Eye (tissue), 1 donor: ENCODE measurements around the gene ENGASE.
A peak's percentile ranks its signal among the peaks of the same experiment; 100 is the strongest.
"Not testable (repeated sequence)": the region's sequence is repeated elsewhere in the genome, so short reads cannot be mapped to it uniquely, and the experiment has no call there.

Source experiments
- DNase-seq: peaks from one replicate; pipeline ENCODE4 v3.0.0-alpha.2; 2015

Gene ENGASE, protein sequence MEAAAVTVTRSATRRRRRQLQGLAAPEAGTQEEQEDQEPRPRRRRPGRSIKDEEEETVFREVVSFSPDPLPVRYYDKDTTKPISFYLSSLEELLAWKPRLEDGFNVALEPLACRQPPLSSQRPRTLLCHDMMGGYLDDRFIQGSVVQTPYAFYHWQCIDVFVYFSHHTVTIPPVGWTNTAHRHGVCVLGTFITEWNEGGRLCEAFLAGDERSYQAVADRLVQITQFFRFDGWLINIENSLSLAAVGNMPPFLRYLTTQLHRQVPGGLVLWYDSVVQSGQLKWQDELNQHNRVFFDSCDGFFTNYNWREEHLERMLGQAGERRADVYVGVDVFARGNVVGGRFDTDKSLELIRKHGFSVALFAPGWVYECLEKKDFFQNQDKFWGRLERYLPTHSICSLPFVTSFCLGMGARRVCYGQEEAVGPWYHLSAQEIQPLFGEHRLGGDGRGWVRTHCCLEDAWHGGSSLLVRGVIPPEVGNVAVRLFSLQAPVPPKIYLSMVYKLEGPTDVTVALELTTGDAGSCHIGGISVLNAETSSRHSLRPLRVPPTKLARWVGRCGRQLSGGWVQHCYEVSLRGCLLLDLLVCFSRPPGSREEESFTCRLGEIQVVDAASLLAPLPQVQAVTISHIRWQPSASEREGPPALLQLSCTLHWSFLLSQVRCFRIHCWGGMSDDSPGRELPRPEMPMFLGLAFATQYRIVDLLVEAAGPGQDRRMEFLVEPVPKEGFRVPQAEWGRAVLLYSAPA

GRCh38 chr17:79074649-79075445, at the start of gene ENGASE:
Gene ENGASE, plus strand, starts transcription at chr17:79074824. Its CDS starts 121 bp downstream, at chr17:79074945.
- DNase-seq: peak; percentile 96

DNA sequence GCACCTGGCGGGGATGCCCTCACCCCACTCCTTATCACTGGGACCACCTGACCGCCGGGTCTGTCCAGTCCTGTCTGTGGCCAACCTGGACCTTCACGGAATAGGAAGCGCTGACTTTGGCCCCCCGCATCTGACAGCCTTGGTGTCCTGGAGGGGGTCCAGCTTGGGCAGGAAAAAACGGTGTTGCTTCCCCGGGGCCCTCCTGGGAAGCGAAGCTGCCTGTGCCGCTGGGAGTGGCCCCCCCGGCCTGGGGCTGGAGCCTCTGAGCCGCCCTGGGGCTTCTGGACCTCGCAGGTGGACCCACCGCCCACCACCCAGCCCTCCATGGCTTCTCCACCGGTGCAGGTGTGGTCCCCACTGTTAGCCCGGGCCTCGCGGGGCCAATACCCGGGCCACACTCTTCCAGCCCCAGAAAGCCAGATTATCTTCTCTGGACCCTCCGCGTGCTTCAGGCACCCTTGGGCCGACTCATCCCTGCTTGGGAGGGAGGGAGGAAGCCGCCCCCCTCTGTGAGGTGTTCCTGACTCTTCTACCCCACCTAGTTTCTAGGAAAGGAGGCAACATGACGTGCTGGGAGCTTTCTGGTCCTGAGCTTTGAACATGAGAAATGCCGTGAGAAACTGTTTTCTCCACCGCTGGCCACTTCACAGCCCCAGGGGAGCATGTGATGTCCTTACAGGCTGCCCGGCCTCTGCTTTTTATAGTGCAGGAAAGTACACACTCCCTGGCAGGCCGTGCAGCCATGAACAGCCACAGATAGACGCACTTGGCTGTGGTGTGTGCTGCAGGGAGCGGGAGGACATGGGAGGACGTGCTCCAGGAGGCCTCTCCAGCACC, 49.5 kb upstream of the ENGASE start:
- DNase-seq: no peak

DNA sequence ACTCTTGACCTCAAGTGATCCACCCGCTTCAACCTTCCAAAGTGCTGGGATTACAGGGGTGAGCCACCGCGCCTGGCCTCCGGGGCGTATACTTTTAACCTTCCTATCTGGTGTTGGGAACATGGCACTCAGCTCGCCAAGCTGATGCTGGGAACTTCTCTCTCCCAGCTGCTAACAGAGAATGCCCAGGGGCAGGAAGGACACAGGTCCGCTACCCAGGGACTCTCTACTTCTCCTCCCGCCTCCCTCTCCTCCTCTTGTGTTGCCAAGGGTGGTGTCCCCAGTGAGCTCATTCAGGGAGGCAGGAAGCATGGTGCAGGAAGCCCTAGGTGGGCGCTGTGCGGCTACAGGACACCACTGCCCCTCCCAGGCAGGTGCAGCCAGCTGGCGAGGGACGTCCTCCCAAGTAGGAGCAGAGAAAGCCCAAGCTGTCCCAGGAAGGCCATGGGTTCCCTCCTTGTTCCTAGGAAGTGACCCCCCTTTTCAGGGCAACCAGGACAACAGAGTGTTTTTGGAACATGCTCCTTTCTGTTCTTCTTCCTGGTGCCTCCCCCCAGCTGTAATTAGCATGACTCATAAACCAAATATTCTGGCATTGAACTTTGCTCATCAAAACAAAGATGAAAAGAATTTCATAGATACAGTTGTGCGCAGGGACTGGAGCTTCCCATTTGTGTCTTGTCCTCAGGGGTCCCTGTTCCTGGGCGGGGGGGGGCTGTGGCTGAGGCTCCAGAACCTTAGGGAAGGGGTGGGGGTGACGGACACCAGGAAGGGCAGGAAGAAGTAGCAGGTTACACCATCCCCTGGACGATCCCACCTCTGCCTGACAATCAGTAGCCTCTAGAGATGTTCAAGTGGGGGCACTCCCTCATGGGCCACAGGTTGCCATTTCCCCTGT, 48.0 kb upstream of the ENGASE start:
- DNase-seq: no peak

DNA sequence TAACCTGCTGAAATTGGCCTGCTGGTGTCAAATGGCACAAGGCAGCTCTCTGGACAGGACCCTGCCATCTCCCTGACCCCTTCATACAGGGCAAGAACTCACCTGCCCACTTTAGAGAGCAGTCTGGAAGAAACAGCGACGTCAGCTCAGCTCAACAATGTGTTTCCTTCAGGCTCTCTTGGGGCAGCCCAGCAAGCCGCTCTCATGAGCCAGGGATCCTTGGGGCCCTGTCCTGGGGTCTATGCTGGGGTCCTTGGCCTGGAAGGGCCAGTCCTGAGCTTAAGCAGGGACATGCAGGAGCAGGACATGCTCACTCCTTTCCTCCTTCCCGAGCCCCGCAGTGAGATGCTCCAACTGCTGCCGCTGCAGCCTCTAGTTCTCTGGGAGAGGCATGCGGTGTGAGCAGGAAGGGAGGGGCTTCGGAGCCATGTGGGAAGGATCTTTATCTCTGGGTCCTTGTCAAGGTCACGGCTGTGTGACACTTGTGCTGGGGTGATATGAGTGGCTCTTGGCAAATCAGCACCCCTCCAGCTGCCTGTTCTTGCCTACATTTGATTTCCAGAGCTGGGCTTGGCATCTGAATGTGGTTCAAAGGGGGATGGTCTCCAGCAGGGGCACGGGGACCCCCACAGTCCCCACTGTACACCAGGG, 47.2 kb upstream of the ENGASE start:
- DNase-seq: peak; percentile 50

DNA sequence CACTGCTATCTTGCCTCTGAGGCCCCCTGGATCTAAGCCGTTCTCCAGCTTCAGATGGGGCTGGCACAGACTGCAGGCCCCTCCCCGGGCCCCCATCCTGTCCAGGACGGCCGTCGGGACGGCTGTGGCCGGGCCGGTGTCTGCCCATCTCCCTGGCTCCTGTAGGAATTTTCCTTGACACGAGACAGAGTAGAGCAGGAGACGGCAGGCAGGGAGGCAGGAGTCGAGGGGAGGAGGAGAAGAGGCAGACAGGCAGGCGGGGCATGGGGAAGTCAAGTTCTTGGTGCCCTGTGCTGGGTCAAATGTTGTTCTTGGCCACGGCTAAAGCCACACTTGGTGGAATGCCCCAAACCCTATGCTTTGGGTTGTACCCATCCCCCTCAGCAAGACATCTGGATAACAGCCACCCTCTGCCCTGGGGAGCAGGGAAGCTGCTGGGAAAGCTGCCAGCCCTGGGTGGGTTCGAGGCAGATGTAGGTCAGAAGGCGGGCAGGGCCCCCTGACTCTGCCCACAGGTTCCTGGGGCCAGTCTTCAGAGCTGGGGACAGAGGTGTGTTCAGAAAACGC, 46.6 kb upstream of the ENGASE start:
- no peak for DNase-seq

DNA sequence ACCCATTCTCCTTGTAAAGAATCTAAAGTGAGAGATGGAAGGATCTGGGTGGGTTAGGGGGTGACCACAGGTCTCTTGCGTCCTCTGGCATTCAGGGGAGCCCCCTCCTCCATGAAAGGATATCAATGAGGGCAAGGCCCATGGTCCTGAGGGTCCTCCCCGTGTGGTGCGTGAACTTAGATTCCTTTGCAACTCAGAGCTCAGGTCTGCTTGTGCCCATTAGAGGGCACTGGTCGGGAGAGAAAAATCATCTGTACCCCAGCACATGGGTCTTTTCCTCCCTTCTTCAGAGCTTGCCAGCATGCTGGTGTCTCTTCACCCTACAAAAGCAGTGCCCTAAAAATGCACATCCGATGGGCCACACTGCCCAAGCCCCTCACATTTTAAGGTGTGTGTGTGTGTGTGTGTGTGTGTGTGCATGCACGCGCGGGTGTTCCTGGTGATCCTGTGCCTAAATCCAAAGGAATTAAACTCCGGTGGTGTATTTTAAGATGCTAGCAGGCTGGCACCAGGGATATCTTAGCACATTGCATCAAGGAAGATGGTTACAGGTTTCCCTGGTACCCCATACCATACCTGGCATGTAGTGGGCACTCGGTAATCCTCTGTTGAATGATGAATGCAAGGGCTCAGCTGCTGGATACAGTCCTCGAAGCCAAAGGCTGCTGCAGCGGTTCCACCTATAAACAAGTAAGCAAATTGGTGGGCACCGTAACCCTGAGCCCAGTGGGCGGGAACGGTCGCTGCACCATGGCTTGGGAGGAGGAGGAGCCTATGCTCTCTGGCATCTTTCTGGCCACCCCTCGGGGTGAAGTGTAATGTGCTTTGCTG, 45.9 kb upstream of the ENGASE start:
- no peak for DNase-seq

DNA sequence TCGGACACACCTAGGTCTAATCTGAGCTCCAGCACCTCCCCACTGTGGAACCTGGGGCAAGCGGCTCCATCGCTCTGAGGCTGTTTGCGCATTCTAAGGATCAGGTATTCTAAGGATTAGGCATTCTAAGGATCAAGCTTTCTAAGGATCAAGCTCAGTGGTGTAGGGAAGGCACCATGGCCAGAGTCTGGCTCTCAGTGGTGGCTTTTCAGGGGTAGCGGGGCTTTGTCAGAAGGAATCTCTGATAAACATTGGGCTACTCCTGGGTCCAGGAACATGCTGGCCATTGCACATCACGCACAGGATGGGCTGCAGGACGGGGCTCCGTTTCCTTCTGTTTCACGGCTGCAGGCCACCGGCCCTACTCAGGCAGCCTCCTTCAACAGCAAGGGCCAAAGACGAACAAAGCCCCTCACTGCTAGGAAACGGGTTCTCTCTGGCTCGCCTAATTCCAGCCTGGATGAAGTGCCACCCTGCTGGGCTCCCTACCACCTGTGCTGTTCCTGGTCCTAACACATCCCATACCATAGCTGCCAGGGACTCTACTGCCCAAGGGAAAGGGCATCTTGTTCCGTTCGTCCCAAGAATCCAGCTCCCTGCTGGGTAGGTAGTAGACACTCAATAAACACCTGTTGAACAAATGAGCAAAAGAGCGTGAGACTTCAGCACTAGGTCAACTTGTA, 45.2 kb upstream of the ENGASE start:
- DNase-seq: no peak

DNA sequence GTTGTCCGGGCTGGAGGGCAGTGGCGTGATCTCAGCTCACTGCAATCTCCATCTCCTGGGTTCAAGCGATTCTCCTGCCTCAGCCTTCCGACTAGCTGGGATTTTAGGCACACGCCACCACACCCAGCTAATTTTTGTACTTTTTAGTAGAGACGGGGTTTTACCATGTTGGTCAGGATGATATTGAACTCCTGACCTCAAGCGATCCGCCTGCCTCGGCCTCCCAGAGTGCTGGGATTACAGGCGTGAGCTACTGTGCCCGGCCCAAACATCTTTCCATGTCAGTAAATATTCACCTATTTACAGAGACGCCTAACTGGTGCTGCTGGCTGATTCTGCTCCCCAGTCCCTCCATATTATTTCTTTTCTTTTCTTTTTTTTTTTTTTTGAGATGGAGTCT, 44.0 kb upstream of the ENGASE start:
- DNase-seq: not testable (repeated sequence)

- DNase-seq: no peak
These were observed 42.4 kb upstream of the ENGASE start for GRCh38 chr17:79031996-79032875.

GRCh38 chr17:79033046-79033616, 41.5 kb upstream of the ENGASE start:
- DNase-seq: no peak

DNA sequence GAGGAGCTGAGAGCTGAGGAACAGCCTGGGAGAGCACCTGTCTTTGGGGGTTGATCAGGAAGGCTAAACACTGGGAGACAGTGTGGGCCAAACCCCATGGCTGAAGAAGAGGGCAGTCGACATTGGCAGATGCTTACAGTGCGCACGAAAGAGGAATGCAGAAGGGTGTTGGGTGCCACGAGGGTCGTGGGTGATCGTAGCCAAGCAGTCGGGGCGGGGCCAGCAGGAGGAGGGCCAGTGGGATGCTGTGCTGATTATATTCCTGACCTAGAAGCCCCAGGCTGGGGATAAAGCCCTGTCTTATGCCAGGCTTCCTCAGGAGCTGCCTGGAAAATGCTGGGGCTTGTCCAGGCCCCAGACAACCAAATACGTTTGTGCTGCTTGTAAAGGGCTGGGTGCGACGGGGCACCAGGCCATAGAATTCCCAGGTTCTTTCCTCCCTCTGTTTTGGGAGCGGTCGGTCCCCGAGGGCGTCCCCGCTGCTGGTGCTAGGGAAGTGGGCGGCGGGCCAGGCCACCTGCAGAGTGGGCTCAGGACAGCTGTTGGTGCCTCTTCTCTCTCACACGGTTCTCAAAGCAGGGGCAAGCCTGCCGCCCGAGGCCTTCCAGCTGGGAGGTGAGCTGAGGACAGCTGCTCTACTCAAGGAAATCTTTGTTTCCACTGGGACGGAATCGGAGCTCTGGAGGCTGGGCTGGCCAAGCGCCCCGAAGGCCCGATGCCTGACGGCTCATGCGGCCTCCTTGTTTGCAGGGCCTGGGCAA, 40.7 kb upstream of the ENGASE start:
- DNase-seq: peak; percentile 73

GRCh38 chr17:79034931-79035485, 39.6 kb upstream of the ENGASE start:
- DNase-seq: no peak

DNA sequence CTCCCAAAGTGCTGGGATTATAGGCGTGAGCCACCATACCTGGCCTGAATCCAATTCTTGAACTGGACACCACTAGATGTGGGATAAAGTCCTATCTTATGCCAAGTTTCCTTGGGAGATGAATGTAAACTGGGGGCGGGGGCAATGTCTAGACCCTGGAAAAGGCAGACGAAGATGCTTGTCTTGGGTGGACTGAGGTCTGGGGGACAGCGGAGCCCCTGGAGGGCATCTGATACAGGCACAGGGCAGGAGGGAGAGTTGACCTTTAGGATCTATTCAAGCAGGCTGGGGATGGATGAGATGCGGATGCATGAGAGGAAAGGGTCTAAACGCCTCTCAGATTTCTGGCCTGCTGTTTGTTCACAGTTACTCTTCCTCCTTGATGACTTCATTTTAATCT, 38.9 kb upstream of the ENGASE start:
- DNase-seq: no peak

DNA sequence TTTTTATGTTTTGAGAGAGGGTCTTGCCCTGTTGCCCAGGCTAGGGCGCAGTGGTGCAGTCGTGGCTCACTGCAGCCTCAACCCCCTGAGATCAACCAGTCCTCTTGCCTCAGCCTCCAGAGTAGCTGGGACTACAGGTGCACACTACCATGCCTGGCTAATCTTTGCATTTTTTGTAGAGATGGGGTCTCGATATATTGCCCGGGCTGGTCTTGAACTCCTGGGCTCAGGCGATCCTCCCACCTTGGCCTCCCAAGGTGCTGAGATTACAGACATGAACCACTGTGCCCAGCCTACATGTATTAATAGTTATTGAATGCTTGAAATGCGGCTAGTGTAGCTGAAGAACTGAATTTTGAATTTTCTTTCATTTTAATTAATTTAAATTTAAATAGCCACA, 38.4 kb upstream of the ENGASE start:
- no peak for DNase-seq

DNA sequence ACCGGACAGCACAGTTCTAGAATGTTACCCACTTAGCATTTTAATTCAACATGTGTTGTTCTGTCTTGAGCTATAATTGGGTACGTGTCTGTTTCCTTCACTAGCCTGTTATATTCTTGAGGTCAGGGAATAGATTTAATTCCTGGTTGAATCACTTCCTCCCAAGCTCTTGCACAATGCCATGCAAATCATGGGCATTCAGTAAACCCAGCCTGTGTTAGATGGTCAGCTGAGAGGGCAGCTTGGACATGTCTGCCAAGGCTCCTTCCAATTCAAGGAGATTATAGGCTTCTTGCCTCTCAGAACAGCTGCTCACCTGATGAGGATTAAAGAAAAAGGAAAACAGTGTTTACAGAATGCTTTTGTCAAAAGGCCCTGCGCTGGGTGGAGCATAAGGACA, 38.0 kb upstream of the ENGASE start:
- DNase-seq: no peak

DNA sequence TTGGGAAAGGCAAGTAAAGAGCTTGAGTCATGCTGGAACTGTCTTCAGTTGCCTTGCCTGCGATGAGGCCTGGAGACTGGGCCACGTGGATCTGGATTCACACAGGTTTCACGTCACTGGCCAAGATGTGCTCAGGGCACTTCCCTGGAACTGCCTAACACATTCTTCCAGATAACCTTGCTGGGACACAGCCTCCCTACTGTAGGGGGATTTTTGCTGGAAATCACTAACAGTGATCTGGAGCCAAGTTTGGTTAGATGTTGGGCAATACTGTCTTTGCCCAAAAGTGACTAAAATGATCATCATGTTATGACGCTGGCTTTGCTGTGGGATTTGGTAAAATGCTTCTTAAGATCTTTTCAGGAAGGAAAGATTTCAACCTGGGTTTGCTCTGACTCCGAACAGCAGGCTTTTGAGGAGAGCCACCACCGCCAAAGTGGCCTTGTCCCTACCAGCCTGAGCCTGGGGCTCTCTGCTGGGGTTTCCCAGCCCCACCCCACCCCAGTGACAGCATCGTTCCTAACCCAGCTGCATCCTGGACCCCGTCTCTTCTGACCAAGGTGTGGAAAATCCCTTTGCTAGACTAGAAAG, 36.0 kb upstream of the ENGASE start:
- no peak for DNase-seq
